GM23338 (cell line): Measurements from ENCODE around the gene WBP1. TPM values are rescaled to one million over a fixed set of nuclear protein-coding genes. Genes with fewer than 3 reads are reported as not detected.

Experiments used
- ATAC-seq: fragments of 200-7000 bp; cut with Tn5 transposase; 3 replicates; pipeline ENCODE4 v1.9.1; 2020
- DNase-seq: peaks from one replicate; pipeline ENCODE4 v3.0.0-alpha.2; 2015; ENCODE audit warnings: low spot score
- H2AFZ ChIP-seq: fragments of 200-600 bp; sonication (generic); 2 replicates; pipeline ENCODE4 v1.8.0; 2016; ENCODE audit warnings: antibody characterized with exemption, mild to moderate bottlenecking, moderate library complexity
- H3F3A ChIP-seq: fragments of 200-600 bp; sonication (generic); replicated peaks from 2 replicates; pipeline ENCODE4 v1.8.0; 2017; ENCODE audit warnings: antibody characterized with exemption, mixed run types, low read depth
- H3K27ac ChIP-seq: fragments of 200-600 bp; sonication (generic); 2 replicates; pipeline ENCODE4 v1.6.1; 2016; ENCODE audit warnings: low read depth
- H3K27me3 ChIP-seq: fragments of 200-600 bp; sonication (generic); 2 replicates; pipeline ENCODE4 v1.8.0; 2016; ENCODE audit warnings: mild to moderate bottlenecking, mixed run types, moderate library complexity; ENCODE audit not compliant: insufficient read depth
- H3K36me3 ChIP-seq: fragments of 200-600 bp; sonication (generic); 2 replicates; pipeline ENCODE4 v1.8.0; 2016; ENCODE audit warnings: mild to moderate bottlenecking; ENCODE audit not compliant: insufficient read depth
- H3K4me1 ChIP-seq: fragments of 200-600 bp; sonication (generic); 2 replicates; pipeline ENCODE4 v1.8.0; 2016; ENCODE audit warnings: mild to moderate bottlenecking, moderate library complexity; ENCODE audit not compliant: insufficient read depth
- H3K4me2 ChIP-seq: fragments of 200-600 bp; sonication (generic); 2 replicates; pipeline ENCODE4 v1.7.1; 2017; ENCODE audit warnings: mixed run types
- H3K4me3 ChIP-seq: fragments of 200-600 bp; sonication (generic); 2 replicates; pipeline ENCODE4 v1.6.1; 2016; ENCODE audit warnings: mixed run types
- H3K79me2 ChIP-seq: fragments of 200-600 bp; sonication (generic); replicated peaks from 2 replicates; pipeline ENCODE4 v1.8.0; 2017; ENCODE audit warnings: mild to moderate bottlenecking; ENCODE audit not compliant: insufficient read depth
- H3K9me2 ChIP-seq: fragments of 200-600 bp; sonication (generic); 2 replicates; pipeline ENCODE4 v1.8.0; 2017; ENCODE audit not compliant: insufficient read depth
- H4K20me1 ChIP-seq: fragments of 200-600 bp; sonication (generic); replicated peaks from 2 replicates; pipeline ENCODE4 v1.8.0; 2017; ENCODE audit warnings: mild to moderate bottlenecking; ENCODE audit not compliant: insufficient read depth
- H3K27ac Mint-ChIP-seq: 2 replicates; pipeline ENCODE4 v1.8.0; 2020; ENCODE audit warnings: inconsistent platforms, mild to moderate bottlenecking, moderate library complexity, mixed read lengths
- H3K27me3 Mint-ChIP-seq: 3 replicates; pipeline ENCODE4 v1.8.0; 2022; ENCODE audit warnings: low read depth, mild to moderate bottlenecking, moderate library complexity, mixed read lengths, inconsistent platforms; ENCODE audit not compliant: insufficient read depth, poor library complexity
- H3K36me3 Mint-ChIP-seq: 3 replicates; pipeline ENCODE4 v1.8.0; 2021; ENCODE audit warnings: low read depth, mild to moderate bottlenecking, inconsistent platforms, moderate library complexity, mixed read lengths
- H3K4me1 Mint-ChIP-seq: 3 replicates; pipeline ENCODE4 v1.8.0; 2020; ENCODE audit warnings: mild to moderate bottlenecking, inconsistent platforms, mixed read lengths
- H3K4me3 Mint-ChIP-seq: 3 replicates; pipeline ENCODE4 v1.8.0; 2021; ENCODE audit warnings: moderate library complexity, mild to moderate bottlenecking, inconsistent platforms, mixed read lengths
- H3K9me3 Mint-ChIP-seq: 3 replicates; pipeline ENCODE4 v1.8.0; 2020; ENCODE audit warnings: moderate library complexity, mild to moderate bottlenecking, inconsistent platforms, mixed read lengths
- CREB1 ChIP-seq: fragments of 250-450 bp; sonication (Bioruptor Pico); IDR thresholded peaks from 2 replicates; pipeline ENCODE4 v1.5.0; 2020; ENCODE audit warnings: low read depth, mild to moderate bottlenecking, moderate library complexity
- EZH2 ChIP-seq: fragments of 200-600 bp; sonication (generic); IDR thresholded peaks from one replicate; pipeline ENCODE4 v1.8.0; 2017; ENCODE audit warnings: antibody characterized with exemption, mild to moderate bottlenecking, low read depth; ENCODE audit not compliant: unreplicated experiment
- EZH2phosphoT487 ChIP-seq: fragments of 200-600 bp; sonication (generic); IDR thresholded peaks from one replicate; pipeline ENCODE4 v1.8.1; 2018; ENCODE audit warnings: antibody characterized with exemption; ENCODE audit not compliant: unreplicated experiment
- JUNB ChIP-seq: IDR thresholded peaks from one replicate; pipeline ENCODE4 v1.6.1; 2016; ENCODE audit warnings: antibody characterized with exemption; ENCODE audit not compliant: unreplicated experiment
- NANOG ChIP-seq: IDR thresholded peaks from 2 replicates; pipeline ENCODE4 v1.6.1; 2016; ENCODE audit warnings: antibody characterized with exemption, borderline replicate concordance
- POLR2AphosphoS5 ChIP-seq: IDR thresholded peaks from 2 replicates; pipeline ENCODE4 v1.6.1; 2016; ENCODE audit warnings: antibody characterized with exemption, low read depth
- STAT1 ChIP-seq: IDR thresholded peaks from one replicate; pipeline ENCODE4 v1.6.1; 2016; ENCODE audit warnings: antibody characterized with exemption; ENCODE audit not compliant: unreplicated experiment
- ZNF114 ChIP-seq: fragments of 250-450 bp; sonication (Bioruptor Pico); IDR thresholded peaks from 2 replicates; pipeline ENCODE4 v1.5.0; 2020; ENCODE audit warnings: mild to moderate bottlenecking, moderate library complexity
- ZNF462 ChIP-seq: fragments of 250-450 bp; sonication (Bioruptor Pico); IDR thresholded peaks from 2 replicates; pipeline ENCODE4 v1.5.0; 2020; ENCODE audit warnings: mild to moderate bottlenecking, moderate library complexity
- polyA plus RNA-seq: library from polyadenylated mRNA; unstranded; fragments of >200 nt; fragmentation: Nextera tagmentation; extraction: Ambion mirVana; gene quantifications from 2 replicates; pipeline ENCODE4 v1.2.1, GENCODE V29; 2016
- total RNA-seq: library from RNA; depleted of rRNA; stranded (reverse); fragments of >200 nt; shearing (Covaris generic); gene quantifications from 2 replicates; pipeline ENCODE4 v1.2.3, GENCODE V29; 2014
- TF ChIP-seq, protein P1 (sequence below): IDR thresholded peaks from 2 replicates; pipeline ENCODE4 v1.6.1; 2016; ENCODE audit warnings: antibody characterized with exemption
- TF ChIP-seq, protein P2 (sequence below): IDR thresholded peaks from one replicate; pipeline ENCODE4 v1.6.1; 2018; ENCODE audit warnings: antibody characterized with exemption; ENCODE audit not compliant: unreplicated experiment

The WBP1 gene
- total and polyA plus RNA-seq, 2 experiments from 2014 or later, result 53.0 to 64.4 TPM

- H3K4me3 ChIP-seq, result peak overlapping the region; percentile 69
- DNase-seq (peak; percentile 25), ATAC-seq (no peak)
- no peak overlapping the region for H3K27ac ChIP-seq
- H3K27me3 ChIP-seq, result peaks cover 100% of the 10 kb centered on the region
- Mint-ChIP-seq H3K4me3 (peak overlapping the region; percentile 77), H3K27ac (no peak overlapping the region), H3K4me1 (peaks cover 54% of the 10 kb centered on the region), H3K9me3 (no peaks in the 10 kb centered on the region), H3K36me3 (peaks cover 11% of the 10 kb centered on the region), H3K27me3 (peaks cover 100% of the 10 kb centered on the region)
- H2AFZ ChIP-seq, result peak overlapping the region; percentile 98
- peaks cover 48% of the 10 kb centered on the region for H3F3A ChIP-seq
- no peaks in the 10 kb centered on the region for H3K79me2 ChIP-seq
- no peaks in the 10 kb centered on the region for H3K9me2 ChIP-seq
- H3K4me2 ChIP-seq, result peak overlapping the region; percentile 95
- peaks cover 11% of the 10 kb centered on the region for H4K20me1 ChIP-seq
- peaks cover 51% of the 10 kb centered on the region for H3K4me1 ChIP-seq
- peaks cover under 1% of the 10 kb centered on the region; the same call in 1 of the 2 replicates for H3K36me3 ChIP-seq
- TF ChIP-seq NANOG (no peak), EZH2 (peak; percentile 97)
These were observed 41.8 kb downstream of the WBP1 start for GRCh38 chr2:74499940-74500577.

GRCh38 chr2:74500578-74500946 is 42.3 kb downstream of the WBP1 start:
- peak overlapping the region; percentile 95; the same call in 1 of the 2 replicates for H3K4me2 ChIP-seq
- peaks cover 54% of the 10 kb centered on the region for H3K4me1 Mint-ChIP-seq
- DNase-seq (peak; percentile 51), ATAC-seq (no peak)
- H3F3A ChIP-seq, result peaks cover 48% of the 10 kb centered on the region
- no peak overlapping the region for H3K27ac ChIP-seq
- H3K27me3 ChIP-seq, result peaks cover 100% of the 10 kb centered on the region
- H3K36me3 Mint-ChIP-seq, result peaks cover 16% of the 10 kb centered on the region
- peaks cover 6% of the 10 kb centered on the region; the same call in 1 of the 2 replicates for H3K36me3 ChIP-seq
- TF ChIP-seq, protein P1, sequence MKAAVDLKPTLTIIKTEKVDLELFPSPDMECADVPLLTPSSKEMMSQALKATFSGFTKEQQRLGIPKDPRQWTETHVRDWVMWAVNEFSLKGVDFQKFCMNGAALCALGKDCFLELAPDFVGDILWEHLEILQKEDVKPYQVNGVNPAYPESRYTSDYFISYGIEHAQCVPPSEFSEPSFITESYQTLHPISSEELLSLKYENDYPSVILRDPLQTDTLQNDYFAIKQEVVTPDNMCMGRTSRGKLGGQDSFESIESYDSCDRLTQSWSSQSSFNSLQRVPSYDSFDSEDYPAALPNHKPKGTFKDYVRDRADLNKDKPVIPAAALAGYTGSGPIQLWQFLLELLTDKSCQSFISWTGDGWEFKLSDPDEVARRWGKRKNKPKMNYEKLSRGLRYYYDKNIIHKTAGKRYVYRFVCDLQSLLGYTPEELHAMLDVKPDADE, result no peak
- TF ChIP-seq EZH2phosphoT487 (no peak), POLR2AphosphoS5 (no peak), EZH2 (no peak), JUNB (no peak), CREB1 (CRISPR knock-in tag) (no peak), ZNF114 (CRISPR knock-in tag) (no peak), NANOG (no peak), ZNF462 (CRISPR knock-in tag) (no peak), STAT1 (no peak)
- TF ChIP-seq, protein P2, sequence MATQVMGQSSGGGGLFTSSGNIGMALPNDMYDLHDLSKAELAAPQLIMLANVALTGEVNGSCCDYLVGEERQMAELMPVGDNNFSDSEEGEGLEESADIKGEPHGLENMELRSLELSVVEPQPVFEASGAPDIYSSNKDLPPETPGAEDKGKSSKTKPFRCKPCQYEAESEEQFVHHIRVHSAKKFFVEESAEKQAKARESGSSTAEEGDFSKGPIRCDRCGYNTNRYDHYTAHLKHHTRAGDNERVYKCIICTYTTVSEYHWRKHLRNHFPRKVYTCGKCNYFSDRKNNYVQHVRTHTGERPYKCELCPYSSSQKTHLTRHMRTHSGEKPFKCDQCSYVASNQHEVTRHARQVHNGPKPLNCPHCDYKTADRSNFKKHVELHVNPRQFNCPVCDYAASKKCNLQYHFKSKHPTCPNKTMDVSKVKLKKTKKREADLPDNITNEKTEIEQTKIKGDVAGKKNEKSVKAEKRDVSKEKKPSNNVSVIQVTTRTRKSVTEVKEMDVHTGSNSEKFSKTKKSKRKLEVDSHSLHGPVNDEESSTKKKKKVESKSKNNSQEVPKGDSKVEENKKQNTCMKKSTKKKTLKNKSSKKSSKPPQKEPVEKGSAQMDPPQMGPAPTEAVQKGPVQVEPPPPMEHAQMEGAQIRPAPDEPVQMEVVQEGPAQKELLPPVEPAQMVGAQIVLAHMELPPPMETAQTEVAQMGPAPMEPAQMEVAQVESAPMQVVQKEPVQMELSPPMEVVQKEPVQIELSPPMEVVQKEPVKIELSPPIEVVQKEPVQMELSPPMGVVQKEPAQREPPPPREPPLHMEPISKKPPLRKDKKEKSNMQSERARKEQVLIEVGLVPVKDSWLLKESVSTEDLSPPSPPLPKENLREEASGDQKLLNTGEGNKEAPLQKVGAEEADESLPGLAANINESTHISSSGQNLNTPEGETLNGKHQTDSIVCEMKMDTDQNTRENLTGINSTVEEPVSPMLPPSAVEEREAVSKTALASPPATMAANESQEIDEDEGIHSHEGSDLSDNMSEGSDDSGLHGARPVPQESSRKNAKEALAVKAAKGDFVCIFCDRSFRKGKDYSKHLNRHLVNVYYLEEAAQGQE, result no peak
- H3K79me2 ChIP-seq, result no peaks in the 10 kb centered on the region
- peak overlapping the region; percentile 77; the same call in 1 of the 3 replicates for H3K4me3 Mint-ChIP-seq
- peaks cover 100% of the 10 kb centered on the region for H3K27me3 Mint-ChIP-seq
- no peaks in the 10 kb centered on the region for H3K9me3 Mint-ChIP-seq
- H2AFZ ChIP-seq, result no peak overlapping the region
- peak overlapping the region; percentile 69; the same call in 1 of the 2 replicates for H3K4me3 ChIP-seq
- H3K9me2 ChIP-seq, result no peaks in the 10 kb centered on the region
- H3K27ac Mint-ChIP-seq, result no peak overlapping the region
- peaks cover 51% of the 10 kb centered on the region for H3K4me1 ChIP-seq
- peaks cover 11% of the 10 kb centered on the region for H4K20me1 ChIP-seq
